HPDE6-E6E7 (cell line): Measurements from ENCODE around the gene NEURL1.

Experiments
- DNase-seq: peaks from one replicate; pipeline ENCODE4 v3.0.0; 2011; ENCODE audit warnings: missing footprints; ENCODE audit errors: extremely low spot score

NEURL1 gene

GRCh38 chr10:103584216-103585010 lies 90.9 kb downstream of the NEURL1 start:
- DNase-seq, result no peak

- no peak for DNase-seq
Observed at GRCh38 chr10:103585011-103585405, 91.5 kb downstream of the NEURL1 start.

- no peak for DNase-seq
Observed at GRCh38 chr10:103587073-103587472, 93.6 kb downstream of the NEURL1 start.

- DNase-seq, result no peak
Observed at GRCh38 chr10:103589074-103589630, 95.6 kb downstream of the NEURL1 start.

GRCh38 chr10:103590060-103590459 lies 96.6 kb downstream of the NEURL1 start:
- no peak for DNase-seq

GRCh38 chr10:103590744-103591291 lies 97.3 kb downstream of the NEURL1 start:
- DNase-seq, result no peak

- DNase-seq, result peak; percentile 55
Observed at GRCh38 chr10:103592186-103593021, 98.9 kb downstream of the NEURL1 start.

- DNase-seq, result no peak
Observed at GRCh38 chr10:103593022-103593570, 99.6 kb downstream of the NEURL1 start.

- no peak for DNase-seq
Observed at GRCh38 chr10:103595933-103596726, 102.6 kb downstream of the NEURL1 start.

- DNase-seq, result no peak
Observed at GRCh38 chr10:103597003-103597402, 103.5 kb downstream of the NEURL1 start.

GRCh38 chr10:103598654-103599115 lies 105.2 kb downstream of the NEURL1 start:
- DNase-seq, result peak; percentile 55

- DNase-seq, result no peak
Observed at GRCh38 chr10:103599211-103599610, 105.7 kb downstream of the NEURL1 start.

GRCh38 chr10:103599907-103600306 lies 106.4 kb downstream of the NEURL1 start:
- DNase-seq, result no peak

- no peak for DNase-seq
Observed at GRCh38 chr10:103600325-103600724, 106.8 kb downstream of the NEURL1 start.

- DNase-seq, result no peak
Observed at GRCh38 chr10:103600956-103601569, 107.6 kb downstream of the NEURL1 start.

- DNase-seq, result no peak
Observed at GRCh38 chr10:103602028-103602851, 108.7 kb downstream of the NEURL1 start.

GRCh38 chr10:103602852-103603155 lies 109.3 kb downstream of the NEURL1 start:
- no peak for DNase-seq

- no peak for DNase-seq
Observed at GRCh38 chr10:103603382-103603781, 109.9 kb downstream of the NEURL1 start.

GRCh38 chr10:103605359-103606096 lies 112.0 kb downstream of the NEURL1 start:
- DNase-seq, result no peak
